SK-N-SH (cell line): Measurements from ENCODE around the gene ICOSLG. TPM values are rescaled to one million over a fixed set of nuclear protein-coding genes. Genes with fewer than 3 reads are reported as not detected.

Experiments
- CTCF ChIA-PET: fragments of 300-600, 350-600 bp; formaldehyde crosslinking; extraction: SDS; loops from one replicate; lab custom pipeline; 2021; lab: Yijun Ruan, JAX
- POLR2A ChIA-PET: fragments of 350-600 bp; sonication (Branson Sonifier 250); formaldehyde crosslinking; extraction: SDS; loops from one replicate; lab custom pipeline; 2020; ENCODE audit warnings: antibody characterized with exemption, inconsistent platforms; lab: Yijun Ruan, JAX
- DNase-seq: peaks from one replicate; pipeline ENCODE4 v3.0.0; 2012
- H2AFZ ChIP-seq: fragments of 200-600 bp; sonication (generic); 2 replicates; pipeline ENCODE4 v1.8.1; 2016; ENCODE audit warnings: antibody characterized with exemption, mild to moderate bottlenecking, low read depth
- H3F3A ChIP-seq: fragments of 200-600 bp; sonication (generic); replicated peaks from 2 replicates; pipeline ENCODE3; 2016; ENCODE audit warnings: antibody characterized with exemption, mild to moderate bottlenecking; ENCODE audit not compliant: insufficient read depth
- H3K27ac ChIP-seq, 2 experiments: fragments of 200-500 bp in 1 of 2; fragments of 200-600 bp in 1 of 2; sonication (Bioruptor generic) in 1 of 2; sonication (generic), shearing (Covaris generic) in 1 of 2; 2 replicates each; pipeline versions ENCODE4 v1.5.1 to v1.6.1; 2014 to 2016; ENCODE audit warnings: low read depth in 2 of 2, inconsistent platforms in 1 of 2, low read length in 1 of 2, mild to moderate bottlenecking in 1 of 2, mixed read lengths in 1 of 2
- H3K27me3 ChIP-seq: fragments of 200-600 bp; sonication (generic), shearing (Covaris generic); 2 replicates; pipeline ENCODE4 v1.6.1; 2016; ENCODE audit warnings: mixed run types; ENCODE audit not compliant: insufficient read depth
- H3K36me3 ChIP-seq, 2 experiments: fragments of 200-500 bp in 1 of 2; fragments of 200-600 bp in 1 of 2; sonication (Bioruptor generic) in 1 of 2; sonication (generic) in 1 of 2; replicated peaks in 1 of 2; 2 replicates each; pipeline versions ENCODE3 to v1.5.1; 2014 to 2016; ENCODE audit warnings: low read length in 1 of 2, mild to moderate bottlenecking in 1 of 2; ENCODE audit not compliant: insufficient read depth in 2 of 2, control insufficient read depth in 1 of 2
- H3K4me1 ChIP-seq, 2 experiments: fragments of 200-500 bp in 1 of 2; fragments of 200-600 bp in 1 of 2; sonication (Bioruptor generic) in 1 of 2; sonication (generic), shearing (Covaris generic) in 1 of 2; 2 replicates each; pipeline versions ENCODE4 v1.5.1 to v1.6.1; 2014 to 2016; ENCODE audit warnings: low read depth in 1 of 2, low read length in 1 of 2, mixed run types in 1 of 2; ENCODE audit not compliant: insufficient read depth in 2 of 2, control insufficient read depth in 1 of 2
- H3K4me2 ChIP-seq: fragments of 200-600 bp; sonication (generic), shearing (Covaris generic); 2 replicates; pipeline ENCODE4 v1.6.1; 2017; ENCODE audit warnings: mixed run types
- H3K4me3 ChIP-seq, 2 experiments: fragments of 200-500 bp in 1 of 2; fragments of 200-600 bp in 1 of 2; sonication (Bioruptor generic) in 1 of 2; sonication (generic), shearing (Covaris generic) in 1 of 2; 2 replicates each; pipeline versions ENCODE4 v1.5.1 to v1.8.1; 2014 to 2016; ENCODE audit warnings: low read depth in 2 of 2, inconsistent platforms in 1 of 2, low read length in 1 of 2, mild to moderate bottlenecking in 1 of 2, mixed read lengths in 1 of 2, moderate library complexity in 1 of 2
- H3K79me2 ChIP-seq: fragments of 200-600 bp; sonication (generic); 2 replicates; pipeline ENCODE4 v1.8.1; 2017; ENCODE audit warnings: mild to moderate bottlenecking; ENCODE audit not compliant: insufficient read depth
- H3K9ac ChIP-seq: fragments of 200-600 bp; sonication (generic); 2 replicates; pipeline ENCODE4 v1.6.1; 2017; ENCODE audit warnings: mixed run types
- H3K9me2 ChIP-seq: fragments of 200-600 bp; sonication (generic); 2 replicates; pipeline ENCODE4 v1.6.1; 2017; ENCODE audit warnings: mixed run types
- H3K9me3 ChIP-seq: fragments of 200-600 bp; sonication (generic); 2 replicates; pipeline ENCODE4 v1.6.1; 2017; ENCODE audit warnings: mixed run types, mild to moderate bottlenecking, moderate library complexity
- H4K20me1 ChIP-seq: fragments of 200-600 bp; sonication (generic); 2 replicates; pipeline ENCODE4 v1.6.1; 2017; ENCODE audit warnings: mild to moderate bottlenecking, mixed run types; ENCODE audit not compliant: insufficient read depth
- CTCF ChIP-seq: fragments of 200-600 bp; sonication (generic); IDR thresholded peaks from 2 replicates; pipeline ENCODE4 v1.6.1; 2017; ENCODE audit warnings: antibody characterized with exemption, mild to moderate bottlenecking, moderate library complexity
- FOSL2 ChIP-seq: IDR thresholded peaks from 2 replicates; pipeline ENCODE4 v1.4.0; 2012; ENCODE audit warnings: low read depth, mild to moderate bottlenecking, moderate library complexity, borderline replicate concordance
- GABPA ChIP-seq: IDR thresholded peaks from 2 replicates; pipeline ENCODE4 v1.4.0; 2012; ENCODE audit warnings: low read depth, mild to moderate bottlenecking
- JUND ChIP-seq: IDR thresholded peaks from 2 replicates; pipeline ENCODE4 v1.4.0; 2012
- MAX ChIP-seq: IDR thresholded peaks from 2 replicates; pipeline ENCODE4 v1.4.0; 2012; ENCODE audit warnings: low read depth
- NFIC ChIP-seq: IDR thresholded peaks from 2 replicates; pipeline ENCODE4 v1.4.0; 2012; ENCODE audit warnings: borderline replicate concordance
- NRF1 ChIP-seq: IDR thresholded peaks from 2 replicates; pipeline ENCODE4 v1.6.1; 2012; ENCODE audit warnings: low read depth, mild to moderate bottlenecking, low read length
- PBX3 ChIP-seq: IDR thresholded peaks from 2 replicates; pipeline ENCODE4; 2012
- POLR2AphosphoS5 ChIP-seq: IDR thresholded peaks from 2 replicates; pipeline ENCODE4 v1.6.1; 2012; ENCODE audit warnings: low read depth, low read length
- REST ChIP-seq: IDR thresholded peaks from 2 replicates; pipeline ENCODE4 v1.6.1; 2012; ENCODE audit warnings: mild to moderate bottlenecking, low read depth, low read length, moderate library complexity
- RFX5 ChIP-seq: IDR thresholded peaks from 2 replicates; pipeline ENCODE4 v1.6.1; 2012; ENCODE audit warnings: mild to moderate bottlenecking, improper control_type of control experiment, low read length
- RXRA ChIP-seq: IDR thresholded peaks from 2 replicates; pipeline ENCODE4 v1.4.0; 2012; ENCODE audit warnings: low read depth, mild to moderate bottlenecking, borderline replicate concordance
- USF1 ChIP-seq: IDR thresholded peaks from 2 replicates; pipeline ENCODE4 v1.4.0; 2012; ENCODE audit warnings: low read depth, borderline replicate concordance
- YY1 ChIP-seq: IDR thresholded peaks from 2 replicates; pipeline ENCODE4 v1.4.0; 2012; ENCODE audit warnings: low read depth, mild to moderate bottlenecking
- ZBTB33 ChIP-seq: IDR thresholded peaks from 2 replicates; pipeline ENCODE4 v1.4.0; 2012; ENCODE audit warnings: low read depth, borderline replicate concordance
- WGBS: methylation state at CpG from one replicate; pipeline ENCODE4 v1.1.6; 2017; ENCODE audit warnings: low lambda C conversion rate; 5-methylcytosine and 5-hydroxymethylcytosine counted together
- polyA plus RNA-seq, 3 experiments: library from polyadenylated mRNA; depleted of rRNA; stranded (reverse); fragments of >200 nt; gene quantifications; 2 replicates each; pipeline ENCODE4 v1.2.3, GENCODE V29; 2012

ICOSLG gene
- polyA plus RNA-seq, 1 of the 3 experiments (the other 2 are of a cell fraction): 0.43 TPM

- Histone ChIP-seq H3K9ac (no peak overlapping the region), H3K4me2 (no peak overlapping the region), H3K4me1 (no peaks in the 10 kb centered on the region), H3K79me2 (no peaks in the 10 kb centered on the region), H3F3A (no peaks in the 10 kb centered on the region), H3K27ac (no peak overlapping the region), H3K9me3 (no peaks in the 10 kb centered on the region), H3K4me3 (no peak overlapping the region), H4K20me1 (no peaks in the 10 kb centered on the region), H2AFZ (no peak overlapping the region), H3K36me3 (no peaks in the 10 kb centered on the region), H3K9me2 (no peaks in the 10 kb centered on the region), H3K27me3 (no peaks in the 10 kb centered on the region)
- DNase-seq: no peak
- CTCF ChIA-PET: no interaction called here
- POLR2A ChIA-PET: interaction anchor here (0.6 kb wide), 1 partner anchor 14 kb away, joined by 4 read pairs; no protein-coding TSS in a partner anchor
- no peak for TF ChIP-seq FOSL2
- TF ChIP-seq CTCF: no peak
- no peak for TF ChIP-seq NFIC
- TF ChIP-seq USF1: no peak
- no peak for TF ChIP-seq PBX3
- no peak for TF ChIP-seq GABPA
- WGBS: 89% methylated on average over 4 of the region's 4 CpGs
Measured at GRCh38 chr21:44263768-44264167, 23.0 kb upstream of the ICOSLG start.

GRCh38 chr21:44263221-44263760 is 22.5 kb upstream of the ICOSLG start:
- Histone ChIP-seq H3K27me3 (no peaks in the 10 kb centered on the region), H3K36me3 (no peaks in the 10 kb centered on the region), H3K9ac (no peak overlapping the region), H4K20me1 (no peaks in the 10 kb centered on the region), H3K9me3 (no peaks in the 10 kb centered on the region), H3K79me2 (no peaks in the 10 kb centered on the region), H3K27ac (no peak overlapping the region), H3K4me3 (no peak overlapping the region), H3F3A (no peaks in the 10 kb centered on the region)
- ChIA-PET POLR2A (no interaction called here), CTCF (no interaction called here)
- TF ChIP-seq RFX5 (no peak), REST (no peak), FOSL2 (no peak), NRF1 (no peak), MAX (no peak), YY1 (no peak), POLR2AphosphoS5 (no peak), RXRA (no peak), ZBTB33 (no peak), JUND (no peak)
- TF ChIP-seq, all 33 proteins: peak for 0
- 80% methylated on average over 9 of the region's 18 CpGs for WGBS
- Histone ChIP-seq H2AFZ (no peak overlapping the region), H3K9me2 (no peaks in the 10 kb centered on the region), H3K4me1 (no peaks in the 10 kb centered on the region), H3K4me2 (no peak overlapping the region)
- DNase-seq: no peak
